HepG2 (cell line): ENCODE measurements around the gene UBE2C. TPM values are rescaled to one million over a fixed set of nuclear protein-coding genes. Genes with fewer than 3 reads are reported as not detected.

ENCODE experiments used
- CEBPG ChIP-seq: IDR thresholded peaks from 2 replicates; pipeline ENCODE4 v1.6.1; 2016
- CHD4 ChIP-seq: fragments of 200-600 bp; sonication (generic); IDR thresholded peaks from 2 replicates; pipeline ENCODE4 v1.7.0; 2017; ENCODE audit warnings: mild to moderate bottlenecking, low read length, borderline replicate concordance
- FIP1L1 ChIP-seq: fragments of 200-400 bp; formaldehyde crosslinking; IDR thresholded peaks from 2 replicates; pipeline ENCODE4 v1.6.1; 2018; ENCODE audit warnings: low read depth, mild to moderate bottlenecking, low read length, moderate library complexity, borderline replicate concordance; ENCODE audit not compliant: insufficient read depth
- FOSL1 ChIP-seq: sonication (generic); formaldehyde crosslinking; IDR thresholded peaks from 2 replicates; pipeline ENCODE4 v1.9.0; 2021; ENCODE audit warnings: missing genetic modification reagents, borderline replicate concordance
- FOXA1 ChIP-seq, 2 experiments: fragments of 450-650 bp in 1 of 2; sonication (generic) in 1 of 2; formaldehyde crosslinking in 1 of 2; IDR thresholded peaks; 2 replicates each; pipeline versions ENCODE4 v1.4.0 to v1.6.1; 2016 to 2020; ENCODE audit warnings: missing genetic modification reagents in 1 of 2
- HOXA7 ChIP-seq: sonication (generic); formaldehyde crosslinking; IDR thresholded peaks from 2 replicates; pipeline ENCODE4 v1.8.1; 2022; ENCODE audit warnings: mild to moderate bottlenecking, missing genetic modification reagents, moderate library complexity
- KAT2B ChIP-seq: fragments of 150-350 bp; IDR thresholded peaks from 2 replicates; pipeline ENCODE4 v1.6.1; 2014; ENCODE audit warnings: low read depth, low read length, borderline replicate concordance
- MTA3 ChIP-seq: sonication (generic); formaldehyde crosslinking; IDR thresholded peaks from 2 replicates; pipeline ENCODE4 v1.4.0; 2020; ENCODE audit warnings: missing genetic modification reagents
- MTF1 ChIP-seq: sonication (generic); formaldehyde crosslinking; IDR thresholded peaks from 2 replicates; pipeline ENCODE4 v1.5.0; 2020; ENCODE audit warnings: missing genetic modification reagents
- PCBP2 ChIP-seq: fragments of 200-400 bp; formaldehyde crosslinking; optimal IDR thresholded peaks from 2 replicates; pipeline ENCODE3; 2018; ENCODE audit warnings: low read length, low read depth; ENCODE audit not compliant: poor library complexity, severe bottlenecking
- PHF21A ChIP-seq: sonication (generic); formaldehyde crosslinking; IDR thresholded peaks from 2 replicates; pipeline ENCODE4 v1.5.0; 2020; ENCODE audit warnings: mild to moderate bottlenecking, missing genetic modification reagents
- POGZ ChIP-seq: sonication (generic); formaldehyde crosslinking; IDR thresholded peaks from 2 replicates; pipeline ENCODE4 v1.4.0; 2020; ENCODE audit warnings: mild to moderate bottlenecking, missing genetic modification reagents
- SNAPC5 ChIP-seq: sonication (generic); formaldehyde crosslinking; IDR thresholded peaks from 2 replicates; pipeline ENCODE4 v1.8.1; 2023; ENCODE audit warnings: mild to moderate bottlenecking, missing genetic modification reagents, borderline replicate concordance
- SOX6 ChIP-seq, 2 experiments: fragments of 450-650 bp in 1 of 2; sonication (generic) in 1 of 2; formaldehyde crosslinking in 1 of 2; IDR thresholded peaks; 2 replicates each; pipeline versions ENCODE4 v1.4.0 to v1.6.1; 2017 to 2020; ENCODE audit warnings: antibody characterized with exemption in 1 of 2, mild to moderate bottlenecking in 1 of 2, missing genetic modification reagents in 1 of 2
- STAT6 ChIP-seq: sonication (generic); formaldehyde crosslinking; IDR thresholded peaks from 2 replicates; pipeline ENCODE4 v1.4.0; 2020; ENCODE audit warnings: missing genetic modification reagents, mild to moderate bottlenecking, borderline replicate concordance
- TEF ChIP-seq: sonication (generic); formaldehyde crosslinking; IDR thresholded peaks from 2 replicates; pipeline ENCODE4 v1.5.0; 2020; ENCODE audit warnings: missing genetic modification reagents
- TFE3 ChIP-seq: IDR thresholded peaks from 2 replicates; pipeline ENCODE4 v1.6.1; 2016
- THYN1 ChIP-seq: sonication (generic); formaldehyde crosslinking; IDR thresholded peaks from 2 replicates; pipeline ENCODE4 v1.8.1; 2023; ENCODE audit warnings: low read depth, mild to moderate bottlenecking, moderate library complexity, missing genetic modification reagents, borderline replicate concordance
- ZNF333 ChIP-seq: sonication (generic); formaldehyde crosslinking; IDR thresholded peaks from 2 replicates; pipeline ENCODE4 v1.4.0; 2020; ENCODE audit warnings: mild to moderate bottlenecking, missing genetic modification reagents, borderline replicate concordance
- ZNF496 ChIP-seq: sonication (generic); formaldehyde crosslinking; IDR thresholded peaks from 2 replicates; pipeline ENCODE4 v1.8.1; 2023; ENCODE audit warnings: mild to moderate bottlenecking, moderate library complexity, missing genetic modification reagents; ENCODE audit not compliant: insufficient replicate concordance
- ZNF549 ChIP-seq: sonication (generic); formaldehyde crosslinking; IDR thresholded peaks from 2 replicates; pipeline ENCODE4 v1.5.0; 2020; ENCODE audit warnings: missing genetic modification reagents
- ZNF678 ChIP-seq: sonication (generic); formaldehyde crosslinking; IDR thresholded peaks from 2 replicates; pipeline ENCODE4 v1.4.0; 2020; ENCODE audit warnings: mild to moderate bottlenecking, missing genetic modification reagents
- ZNF691 ChIP-seq: sonication (generic); formaldehyde crosslinking; IDR thresholded peaks from 2 replicates; pipeline ENCODE4 v1.4.0; 2020; ENCODE audit warnings: missing genetic modification reagents, low read depth, mild to moderate bottlenecking, borderline replicate concordance
- polyA plus RNA-seq, 8 experiments: library from polyadenylated mRNA; depleted of rRNA in 3 of 8; stranded (reverse) in 7 of 8; unstranded in 1 of 8; fragments of >200 nt; fragmentation: Illumina TruSeq in 4 of 8; extraction: Trizol in 4 of 8; gene quantifications; 2 replicates each; pipeline versions ENCODE4 v1.2.1 to v1.2.3, GENCODE V29; 2011 to 2016; ENCODE audit warnings: low read depth in 4 of 8, missing spikeins in 1 of 8, mixed read lengths in 1 of 8; ENCODE audit not compliant: insufficient read depth in 1 of 8
- total RNA-seq, 5 experiments: library from RNA; depleted of rRNA; stranded (reverse); fragments of >200 nt; fragmentation: Illumina TruSeq; extraction: Trizol; gene quantifications; 2 replicates each; pipeline ENCODE4 v1.2.3, GENCODE V29; 2016; ENCODE audit warnings: low read depth in 1 of 5

Gene UBE2C
- total and polyA plus RNA-seq, 2 of the 13 experiments (the other 11 are each of a cell fraction or from before 2014, with no cell fraction given), result 100 to 123 TPM

- no peak for TF ChIP-seq FIP1L1
- TF ChIP-seq ZNF678 (CRISPR knock-in tag), result peak; percentile 62; the same call in 1 of the 2 replicates
- no peak for TF ChIP-seq ZNF496 (CRISPR knock-in tag)
- TF ChIP-seq POGZ (CRISPR knock-in tag), result peak; percentile 86
- TF ChIP-seq SOX6 (IDR thresholded peaks at IDR 0.05), result no peak
- TF ChIP-seq SOX6 (CRISPR knock-in tag; IDR thresholded peaks at IDR 0.05), result peak; percentile 78
- no peak for TF ChIP-seq THYN1 (CRISPR knock-in tag)
- no peak for TF ChIP-seq CHD4
- TF ChIP-seq ZNF333 (CRISPR knock-in tag), result 0 out of 2 replicates have a peak, but pooled peaks have one; percentile 11
- no peak for TF ChIP-seq MTA3
- TF ChIP-seq PHF21A, result peak; percentile 89
- TF ChIP-seq STAT6 (CRISPR knock-in tag), result no peak; the same call in 1 of the 2 replicates
- no peak for TF ChIP-seq PCBP2
- TF ChIP-seq TFE3 (CRISPR knock-in tag), result peak; percentile 67; the same call in 1 of the 2 replicates
- no peak for TF ChIP-seq HOXA7
- TF ChIP-seq MTF1 (CRISPR knock-in tag), result no peak
- peak; percentile 41 for TF ChIP-seq CEBPG (CRISPR knock-in tag)
- TF ChIP-seq SNAPC5 (CRISPR knock-in tag), result no peak; the same call in 1 of the 2 replicates
- no peak for TF ChIP-seq FOXA1 (IDR thresholded peaks at IDR 0.05)
- TF ChIP-seq FOXA1 (CRISPR knock-in tag; IDR thresholded peaks at IDR 0.05), result no peak
- TF ChIP-seq ZNF691 (CRISPR knock-in tag), result peak; percentile 14; the same call in 1 of the 2 replicates
- no peak for TF ChIP-seq TEF (CRISPR knock-in tag)
- no peak for TF ChIP-seq KAT2B
- no peak; the same call in 1 of the 2 replicates for TF ChIP-seq FOSL1 (CRISPR knock-in tag)
- TF ChIP-seq ZNF549 (CRISPR knock-in tag), result peak; percentile 70; the same call in 1 of the 2 replicates
Measured at GRCh38 chr20:45857114-45857881, 44.9 kb downstream of the UBE2C start, which contains the start of the genes ACOT8 and ZSWIM3 (continued).
